ENCODE data around the gene SEC24C.
"Not testable (repeated sequence)": the region's sequence is repeated elsewhere in the genome, so short reads cannot be mapped to it uniquely, and the experiment has no call there.

The SEC24C gene

GRCh38 chr10:73732426-73732825, 11.7 kb upstream of the SEC24C start:
- H3K4me3 ChIP-seq (ENCODE audit: low read depth, low read length): no peak overlapping the region
- H3K9me3 ChIP-seq: no peaks in the 10 kb centered on the region
- no peak for DNase-seq
- no peaks in the 10 kb centered on the region for H3K4me1 ChIP-seq
- H3K27me3 ChIP-seq: no peaks in the 10 kb centered on the region
- H3K36me3 ChIP-seq: peaks cover 8% of the 10 kb centered on the region; the same call in 1 of the 2 replicates
- no peak for TF ChIP-seq CTCF (IDR thresholded peaks at IDR 0.05; ENCODE audit: low read depth, low read length)

DNA sequence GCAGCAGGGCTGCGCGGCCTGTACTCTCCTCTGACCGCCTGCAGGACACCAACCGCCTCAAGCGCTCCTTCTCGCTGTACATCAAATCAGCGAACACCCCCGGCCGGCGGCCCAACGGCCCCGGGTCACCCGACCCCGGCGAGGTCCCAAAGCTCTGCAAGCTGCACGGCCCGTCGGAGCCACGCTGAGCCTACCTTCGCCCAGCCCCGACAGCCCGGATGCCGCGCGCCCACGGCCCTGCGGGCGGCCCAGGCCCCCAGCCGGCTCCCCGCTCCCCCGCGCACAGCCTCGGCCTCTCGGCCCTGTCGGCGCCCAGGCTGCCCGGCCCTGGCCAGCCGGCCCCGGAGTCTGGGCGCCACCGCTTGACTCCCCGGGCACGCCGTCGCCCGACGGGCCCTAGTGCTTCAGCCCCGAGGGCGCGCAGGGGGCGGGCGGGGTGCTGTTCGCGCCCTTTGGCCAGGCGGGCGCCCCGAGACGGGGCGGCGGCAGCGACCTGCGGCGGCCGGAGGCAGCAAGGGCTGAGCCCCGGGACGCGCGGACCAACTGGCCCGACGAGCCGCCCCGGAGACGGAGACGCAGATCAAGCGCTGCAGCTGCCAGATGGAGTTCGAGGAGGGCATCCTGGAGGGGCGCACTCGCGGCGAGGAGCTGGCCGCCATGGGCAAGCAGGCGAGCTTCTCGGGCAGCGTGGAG, 11.1 kb upstream of the SEC24C start:
- H3K4me3 ChIP-seq (ENCODE audit: low read depth, low read length): no peak overlapping the region
- H3K36me3 ChIP-seq: peaks cover 8% of the 10 kb centered on the region; the same call in 1 of the 2 replicates
- no peaks in the 10 kb centered on the region for H3K27me3 ChIP-seq
- no peaks in the 10 kb centered on the region for H3K4me1 ChIP-seq
- H3K9me3 ChIP-seq: no peaks in the 10 kb centered on the region
- DNase-seq: no peak
- no peak for TF ChIP-seq CTCF (IDR thresholded peaks at IDR 0.05; ENCODE audit: low read depth, low read length)

GRCh38 chr10:73734028-73734720, 10.0 kb upstream of the SEC24C start:
- DNase-seq: no peak
- no peak overlapping the region for H3K4me3 ChIP-seq (ENCODE audit: low read depth, low read length)
- H3K4me1 ChIP-seq: no peaks in the 10 kb centered on the region
- no peak for TF ChIP-seq CTCF (IDR thresholded peaks at IDR 0.05; ENCODE audit: low read depth, low read length)
- peaks cover 8% of the 10 kb centered on the region; the same call in 1 of the 2 replicates for H3K36me3 ChIP-seq
- H3K9me3 ChIP-seq: no peaks in the 10 kb centered on the region
- no peaks in the 10 kb centered on the region for H3K27me3 ChIP-seq

GRCh38 chr10:73734796-73735305, 9.3 kb upstream of the SEC24C start:
- no peaks in the 10 kb centered on the region for H3K27me3 ChIP-seq
- no peaks in the 10 kb centered on the region for H3K4me1 ChIP-seq
- no peaks in the 10 kb centered on the region for H3K9me3 ChIP-seq
- no peak for DNase-seq
- peaks cover 8% of the 10 kb centered on the region; the same call in 1 of the 2 replicates for H3K36me3 ChIP-seq
- no peak for TF ChIP-seq CTCF (IDR thresholded peaks at IDR 0.05; ENCODE audit: low read depth, low read length)
- no peak overlapping the region for H3K4me3 ChIP-seq (ENCODE audit: low read depth, low read length)

- not testable (repeated sequence) for H3K9me3 ChIP-seq; DNase-seq; H3K36me3 ChIP-seq; H3K4me3 ChIP-seq (ENCODE audit: low read depth, low read length); H3K27me3 ChIP-seq; H3K4me1 ChIP-seq
Observed at GRCh38 chr10:73740501-73741254, 3.5 kb upstream of the SEC24C start.

GRCh38 chr10:73742454-73742734, 1.8 kb upstream of the SEC24C start:
- no peak for TF ChIP-seq CTCF (IDR thresholded peaks at IDR 0.05; ENCODE audit: low read depth, low read length)
- H3K36me3 ChIP-seq: peaks cover 17% of the 10 kb centered on the region
- H3K27me3 ChIP-seq: no peaks in the 10 kb centered on the region
- peaks cover 5% of the 10 kb centered on the region for H3K4me1 ChIP-seq
- H3K9me3 ChIP-seq: no peaks in the 10 kb centered on the region
- no peak overlapping the region for H3K4me3 ChIP-seq (ENCODE audit: low read depth, low read length)
- no peak for DNase-seq

Data from BE2C (cell line).